Ishikawa (cell line): ENCODE results near the gene UBALD2.

Source experiments
- EP300 ChIP-seq: IDR thresholded peaks from 2 replicates; pipeline ENCODE4 v1.6.1; 2012; ENCODE audit warnings: borderline replicate concordance
- NFIC ChIP-seq: IDR thresholded peaks from 2 replicates; pipeline ENCODE4 v1.6.1; 2012
- RAD21 ChIP-seq: IDR thresholded peaks from 2 replicates; pipeline ENCODE4 v1.6.1; 2012; ENCODE audit warnings: low read depth
- TAF1 ChIP-seq: IDR thresholded peaks from 2 replicates; pipeline ENCODE4 v1.6.1; 2012; ENCODE audit warnings: low read depth, mild to moderate bottlenecking
- TCF12 ChIP-seq: IDR thresholded peaks from 2 replicates; pipeline ENCODE4 v1.6.1; 2012; ENCODE audit warnings: low read depth
- TEAD4 ChIP-seq: IDR thresholded peaks from 2 replicates; pipeline ENCODE4 v1.6.1; 2012
- TF ChIP-seq, protein P1 (sequence below): IDR thresholded peaks from 2 replicates; pipeline ENCODE4 v1.6.1; 2012; ENCODE audit warnings: low read depth, mild to moderate bottlenecking

DNA sequence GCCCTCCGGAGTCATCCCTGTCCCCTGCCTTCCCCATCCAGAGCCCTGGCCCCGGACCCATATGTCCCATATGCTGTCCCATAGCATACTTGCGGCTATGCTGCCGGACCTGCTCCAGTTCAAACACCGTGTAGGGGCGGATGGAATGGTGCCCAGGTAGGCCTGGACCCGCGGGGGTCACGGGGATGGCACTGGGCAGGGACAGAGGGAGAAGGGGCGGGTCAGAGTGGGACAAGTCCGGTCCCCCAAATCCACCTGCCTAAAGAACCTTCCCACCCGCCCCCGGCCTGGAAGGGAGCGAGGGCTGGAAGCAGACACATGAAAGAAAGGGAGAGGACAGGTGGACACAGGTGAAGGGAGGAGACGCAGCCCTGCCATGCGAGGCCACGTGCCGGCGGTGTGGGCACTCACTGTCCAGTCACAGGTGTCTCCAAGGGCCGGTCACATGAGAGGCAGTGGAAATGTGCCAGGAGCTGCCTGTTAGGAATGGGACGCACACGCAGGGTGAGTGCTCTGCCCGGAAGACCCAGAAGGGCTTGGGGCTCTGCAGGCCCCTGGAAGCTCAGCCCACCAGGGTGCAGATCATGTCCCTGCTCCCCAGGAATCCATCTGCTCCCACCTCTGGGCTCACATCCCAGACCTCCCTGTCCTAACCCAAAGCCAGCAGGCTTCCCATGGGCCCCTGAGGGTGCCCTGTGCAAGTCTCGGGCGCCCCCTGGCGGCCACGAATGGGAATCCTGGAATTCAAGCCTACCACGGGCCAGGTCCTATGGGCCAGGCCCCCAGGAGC is 14.0 kb downstream of the UBALD2 start:
- TF ChIP-seq TEAD4 = peak; percentile 68
- TF ChIP-seq EP300 = no peak
- TF ChIP-seq, protein P1, sequence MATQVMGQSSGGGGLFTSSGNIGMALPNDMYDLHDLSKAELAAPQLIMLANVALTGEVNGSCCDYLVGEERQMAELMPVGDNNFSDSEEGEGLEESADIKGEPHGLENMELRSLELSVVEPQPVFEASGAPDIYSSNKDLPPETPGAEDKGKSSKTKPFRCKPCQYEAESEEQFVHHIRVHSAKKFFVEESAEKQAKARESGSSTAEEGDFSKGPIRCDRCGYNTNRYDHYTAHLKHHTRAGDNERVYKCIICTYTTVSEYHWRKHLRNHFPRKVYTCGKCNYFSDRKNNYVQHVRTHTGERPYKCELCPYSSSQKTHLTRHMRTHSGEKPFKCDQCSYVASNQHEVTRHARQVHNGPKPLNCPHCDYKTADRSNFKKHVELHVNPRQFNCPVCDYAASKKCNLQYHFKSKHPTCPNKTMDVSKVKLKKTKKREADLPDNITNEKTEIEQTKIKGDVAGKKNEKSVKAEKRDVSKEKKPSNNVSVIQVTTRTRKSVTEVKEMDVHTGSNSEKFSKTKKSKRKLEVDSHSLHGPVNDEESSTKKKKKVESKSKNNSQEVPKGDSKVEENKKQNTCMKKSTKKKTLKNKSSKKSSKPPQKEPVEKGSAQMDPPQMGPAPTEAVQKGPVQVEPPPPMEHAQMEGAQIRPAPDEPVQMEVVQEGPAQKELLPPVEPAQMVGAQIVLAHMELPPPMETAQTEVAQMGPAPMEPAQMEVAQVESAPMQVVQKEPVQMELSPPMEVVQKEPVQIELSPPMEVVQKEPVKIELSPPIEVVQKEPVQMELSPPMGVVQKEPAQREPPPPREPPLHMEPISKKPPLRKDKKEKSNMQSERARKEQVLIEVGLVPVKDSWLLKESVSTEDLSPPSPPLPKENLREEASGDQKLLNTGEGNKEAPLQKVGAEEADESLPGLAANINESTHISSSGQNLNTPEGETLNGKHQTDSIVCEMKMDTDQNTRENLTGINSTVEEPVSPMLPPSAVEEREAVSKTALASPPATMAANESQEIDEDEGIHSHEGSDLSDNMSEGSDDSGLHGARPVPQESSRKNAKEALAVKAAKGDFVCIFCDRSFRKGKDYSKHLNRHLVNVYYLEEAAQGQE = 0 out of 2 replicates have a peak, but pooled peaks have one; percentile 15
- TF ChIP-seq TCF12 = 0 out of 2 replicates have a peak, but pooled peaks have one; percentile 25
- TF ChIP-seq TAF1 = no peak
- no peak for TF ChIP-seq NFIC
- TF ChIP-seq RAD21 = peak; percentile 93
